ENCODE data around the gene AMZ2. TPM values are rescaled to one million over a fixed set of nuclear protein-coding genes. Genes with fewer than 3 reads are reported as not detected.
"Not testable (repeated sequence)": the region's sequence is repeated elsewhere in the genome, so short reads cannot be mapped to it uniquely, and the experiment has no call there.

Gene AMZ2
- 73.7 and 94.3 TPM in 2 replicates for total RNA-seq (2014; rRNA removed; shearing (Covaris generic))

GRCh38 chr17:68247445-68248198 lies at the start of gene AMZ2:
Gene AMZ2, plus strand, starts transcription at chr17:68248043. Its CDS starts 2,145 bp downstream, at chr17:68250188.
- peak; percentile 97 for DNase-seq
- H3K27me3 ChIP-seq (ENCODE audit: control insufficient read depth, insufficient read depth, low read length) = no peaks in the 10 kb centered on the region

GRCh38 chr17:68198931-68199836 lies 48.7 kb upstream of the AMZ2 start:
- Histone ChIP-seq H3K36me3 (replicated peaks; ENCODE audit: control insufficient read depth, insufficient read depth, low read length) (no peaks in the 10 kb centered on the region), H3K27me3 (ENCODE audit: control insufficient read depth, insufficient read depth, low read length) (peaks cover 81% of the 10 kb centered on the region), H3K4me3 (ENCODE audit: insufficient read depth, low read depth, low read length) (peak overlapping the region; percentile 27)
- DNase-seq = peak; percentile 79

More at GRCh38 chr17:68247445-68248198, at the start of gene AMZ2:
- H3K4me3 ChIP-seq (ENCODE audit: insufficient read depth, low read depth, low read length) = peak within 1 kb of the TSS; percentile 91
- peaks cover 1% of the 10 kb centered on the region for H3K36me3 ChIP-seq (replicated peaks; ENCODE audit: control insufficient read depth, insufficient read depth, low read length)

- peak overlapping the region; percentile 27 for H3K4me3 ChIP-seq (ENCODE audit: insufficient read depth, low read depth, low read length)
- peak; percentile 16 for DNase-seq
Observed at GRCh38 chr17:68199837-68200688, 47.8 kb upstream of the AMZ2 start.

GRCh38 chr17:68200689-68201417 lies 47.0 kb upstream of the AMZ2 start:
- Histone ChIP-seq H3K27me3 (ENCODE audit: control insufficient read depth, insufficient read depth, low read length) (peaks cover 82% of the 10 kb centered on the region), H3K36me3 (replicated peaks; ENCODE audit: control insufficient read depth, insufficient read depth, low read length) (no peaks in the 10 kb centered on the region), H3K4me3 (ENCODE audit: insufficient read depth, low read depth, low read length) (no peak overlapping the region)
- DNase-seq = peak; percentile 88

More at GRCh38 chr17:68199837-68200688, 47.8 kb upstream of the AMZ2 start:
- H3K36me3 ChIP-seq (replicated peaks; ENCODE audit: control insufficient read depth, insufficient read depth, low read length) = no peaks in the 10 kb centered on the region
- H3K27me3 ChIP-seq (ENCODE audit: control insufficient read depth, insufficient read depth, low read length) = peaks cover 88% of the 10 kb centered on the region

- H3K27me3 ChIP-seq (ENCODE audit: control insufficient read depth, insufficient read depth, low read length) = peaks cover 77% of the 10 kb centered on the region
- H3K36me3 ChIP-seq (replicated peaks; ENCODE audit: control insufficient read depth, insufficient read depth, low read length); DNase-seq; H3K4me3 ChIP-seq (ENCODE audit: insufficient read depth, low read depth, low read length): not testable (repeated sequence)
Observed at GRCh38 chr17:68201418-68201771, 46.4 kb upstream of the AMZ2 start.

GRCh38 chr17:68202321-68202720 lies 45.5 kb upstream of the AMZ2 start:
- not testable (repeated sequence) for H3K4me3 ChIP-seq (ENCODE audit: insufficient read depth, low read depth, low read length); H3K36me3 ChIP-seq (replicated peaks; ENCODE audit: control insufficient read depth, insufficient read depth, low read length); DNase-seq
- peaks cover 68% of the 10 kb centered on the region for H3K27me3 ChIP-seq (ENCODE audit: control insufficient read depth, insufficient read depth, low read length)

- Histone ChIP-seq H3K27me3 (ENCODE audit: control insufficient read depth, insufficient read depth, low read length) (peaks cover 44% of the 10 kb centered on the region), H3K36me3 (replicated peaks; ENCODE audit: control insufficient read depth, insufficient read depth, low read length) (no peaks in the 10 kb centered on the region), H3K4me3 (ENCODE audit: insufficient read depth, low read depth, low read length) (peak overlapping the region; percentile 80)
- peak; percentile 54 for DNase-seq
Observed at GRCh38 chr17:68204736-68205135, 43.1 kb upstream of the AMZ2 start.

- H3K27me3 ChIP-seq (ENCODE audit: control insufficient read depth, insufficient read depth, low read length) = peaks cover 38% of the 10 kb centered on the region
- DNase-seq = peak; percentile 93
- H3K36me3 ChIP-seq (replicated peaks; ENCODE audit: control insufficient read depth, insufficient read depth, low read length) = no peaks in the 10 kb centered on the region
Observed at GRCh38 chr17:68205251-68205807, 42.5 kb upstream of the AMZ2 start.

GRCh38 chr17:68205808-68206720 lies 41.8 kb upstream of the AMZ2 start:
- peak; percentile 82 for DNase-seq
- Histone ChIP-seq H3K4me3 (ENCODE audit: insufficient read depth, low read depth, low read length) (peak overlapping the region; percentile 80), H3K27me3 (ENCODE audit: control insufficient read depth, insufficient read depth, low read length) (peaks cover 31% of the 10 kb centered on the region), H3K36me3 (replicated peaks; ENCODE audit: control insufficient read depth, insufficient read depth, low read length) (no peaks in the 10 kb centered on the region)

More at GRCh38 chr17:68205251-68205807, 42.5 kb upstream of the AMZ2 start:
- H3K4me3 ChIP-seq (ENCODE audit: insufficient read depth, low read depth, low read length) = peak overlapping the region; percentile 80

GRCh38 chr17:68207651-68208253 lies 40.1 kb upstream of the AMZ2 start:
- Histone ChIP-seq H3K4me3 (ENCODE audit: insufficient read depth, low read depth, low read length) (no peak overlapping the region), H3K27me3 (ENCODE audit: control insufficient read depth, insufficient read depth, low read length) (peaks cover 19% of the 10 kb centered on the region), H3K36me3 (replicated peaks; ENCODE audit: control insufficient read depth, insufficient read depth, low read length) (no peaks in the 10 kb centered on the region)
- DNase-seq = peak; percentile 12

GRCh38 chr17:68208651-68209050 lies 39.2 kb upstream of the AMZ2 start:
- not testable (repeated sequence) for H3K4me3 ChIP-seq (ENCODE audit: insufficient read depth, low read depth, low read length)

GRCh38 chr17:68209191-68209900 lies 38.5 kb upstream of the AMZ2 start:
- not testable (repeated sequence) for H3K27me3 ChIP-seq (ENCODE audit: control insufficient read depth, insufficient read depth, low read length); DNase-seq; H3K36me3 ChIP-seq (replicated peaks; ENCODE audit: control insufficient read depth, insufficient read depth, low read length); H3K4me3 ChIP-seq (ENCODE audit: insufficient read depth, low read depth, low read length)

More at GRCh38 chr17:68208651-68209050, 39.2 kb upstream of the AMZ2 start:
- H3K27me3 ChIP-seq (ENCODE audit: control insufficient read depth, insufficient read depth, low read length) = peaks cover 14% of the 10 kb centered on the region
- H3K36me3 ChIP-seq (replicated peaks; ENCODE audit: control insufficient read depth, insufficient read depth, low read length); DNase-seq: not testable (repeated sequence)

Measured in H7 (cell line).